Panc1 (cell line): ENCODE results near the gene TMEM39A. TPM values are rescaled to one million over a fixed set of nuclear protein-coding genes. Genes with fewer than 3 reads are reported as not detected.

Experiments
- ATAC-seq: fragments of 200-7000 bp; cut with Tn5 transposase; 2 replicates; pipeline ENCODE4 v1.9.1; 2020; ENCODE audit warnings: mild to moderate bottlenecking, moderate library complexity
- BruUV-seq: library from RNA; stranded (reverse); fragments of 400-500 nt; replicated peaks from 2 replicates; lab custom pipeline; 2021; lab: Mats Ljungman, UMichigan
- CTCF ChIA-PET: fragments of 300-600 bp; sonication (Branson Sonifier 250); formaldehyde crosslinking; loops from one replicate; lab custom pipeline; 2022; ENCODE audit warnings: antibody characterized with exemption; lab: Charles Lee
- POLR2A ChIA-PET: fragments of 300-600 bp; sonication (Branson Sonifier 250); formaldehyde crosslinking; loops from one replicate; lab custom pipeline; 2022; ENCODE audit warnings: antibody characterized with exemption; lab: Charles Lee
- DNase-seq: peaks from one replicate; pipeline ENCODE4 v3.0.0-alpha.2; 2010; ENCODE audit warnings: low read depth, low spot score
- H3K27ac ChIP-seq: 2 replicates; pipeline ENCODE4 v1.5.1; 2011; ENCODE audit warnings: mild to moderate bottlenecking, low read length, inconsistent platforms
- H3K27me3 ChIP-seq: fragments of 200-500 bp; sonication (Bioruptor generic); 2 replicates; pipeline ENCODE4 v1.6.0; 2014; ENCODE audit warnings: low read length, inconsistent platforms; ENCODE audit not compliant: control insufficient read depth, insufficient read depth
- H3K36me3 ChIP-seq: fragments of 200-500 bp; sonication (Bioruptor generic); 2 replicates; pipeline ENCODE4 v1.5.1; 2014; ENCODE audit warnings: inconsistent platforms, mild to moderate bottlenecking, low read length, moderate library complexity; ENCODE audit not compliant: control insufficient read depth, insufficient read depth
- H3K4me1 ChIP-seq: 2 replicates; pipeline ENCODE4 v1.5.1; 2011; ENCODE audit warnings: inconsistent platforms, mild to moderate bottlenecking, low read length, moderate library complexity; ENCODE audit not compliant: control insufficient read depth, insufficient read depth
- H3K4me3 ChIP-seq, 2 experiments: 2 replicates each; pipeline ENCODE4 v1.5.1; 2011 to 2012; ENCODE audit warnings: low read depth in 2 of 2, low read length in 2 of 2, mild to moderate bottlenecking in 2 of 2, inconsistent platforms in 1 of 2, moderate library complexity in 1 of 2
- H3K9me3 ChIP-seq: fragments of 200-500 bp; sonication (Bioruptor generic); 2 replicates; pipeline ENCODE4 v1.5.1; 2014; ENCODE audit warnings: low read depth, mild to moderate bottlenecking, inconsistent platforms, low read length, moderate library complexity; ENCODE audit not compliant: control insufficient read depth, insufficient read depth
- POLR2AphosphoS5 ChIP-seq: IDR thresholded peaks from 2 replicates; pipeline ENCODE4 v1.6.1; 2012; ENCODE audit warnings: mild to moderate bottlenecking, low read depth, low read length, moderate library complexity
- SIN3A ChIP-seq: IDR thresholded peaks from 2 replicates; pipeline ENCODE4 v1.6.1; 2012; ENCODE audit warnings: low read depth, mild to moderate bottlenecking, low read length, moderate library complexity, borderline replicate concordance; ENCODE audit not compliant: insufficient read depth
- TCF7L2 ChIP-seq: IDR thresholded peaks from 2 replicates; pipeline ENCODE4 v1.6.1; 2011; ENCODE audit warnings: mild to moderate bottlenecking, low read depth, low read length, inconsistent platforms
- in situ Hi-C: cut with HindIII; loops from 2 replicates; pipeline ENCODE4 v1.10.0; 2016; ENCODE audit warnings: low sequenced_read_pairs, low pct_unique_long_range_greater_than_20kb
- intact Hi-C: fragments of 100-400 bp; cut with micrococcal nuclease; formaldehyde crosslinking; loops from one replicate; pipeline ENCODE4 v1.10.0; 2022; ENCODE audit not compliant: unreplicated experiment
- total RNA-seq: library from RNA; stranded (reverse); gene quantifications from one replicate; pipeline ENCODE4 v1.2.1, GENCODE V29; 2021; ENCODE audit not compliant: unreplicated experiment
- TF ChIP-seq, protein P1 (sequence below): fragments of 450-650 bp; IDR thresholded peaks from 2 replicates; pipeline ENCODE4 v1.5.1; 2017; ENCODE audit warnings: mild to moderate bottlenecking
- TF ChIP-seq, protein P2 (sequence below), 2 experiments: IDR thresholded peaks; 2 replicates each; pipeline ENCODE4 v1.6.1; 2011 to 2012; ENCODE audit warnings: low read depth in 2 of 2, control low read depth in 1 of 2, low read length in 1 of 2, mild to moderate bottlenecking in 1 of 2, moderate library complexity in 1 of 2; ENCODE audit not compliant: insufficient read depth in 1 of 2

TMEM39A gene
- total RNA-seq, 1 experiment from 2014 or later: 47.8 TPM

- intact Hi-C loops: loop anchor here (10.0 kb wide), 1 partner anchor 192 kb away; no protein-coding TSS in a partner anchor
- CTCF ChIA-PET: no interaction called here
- TF ChIP-seq, protein P1, sequence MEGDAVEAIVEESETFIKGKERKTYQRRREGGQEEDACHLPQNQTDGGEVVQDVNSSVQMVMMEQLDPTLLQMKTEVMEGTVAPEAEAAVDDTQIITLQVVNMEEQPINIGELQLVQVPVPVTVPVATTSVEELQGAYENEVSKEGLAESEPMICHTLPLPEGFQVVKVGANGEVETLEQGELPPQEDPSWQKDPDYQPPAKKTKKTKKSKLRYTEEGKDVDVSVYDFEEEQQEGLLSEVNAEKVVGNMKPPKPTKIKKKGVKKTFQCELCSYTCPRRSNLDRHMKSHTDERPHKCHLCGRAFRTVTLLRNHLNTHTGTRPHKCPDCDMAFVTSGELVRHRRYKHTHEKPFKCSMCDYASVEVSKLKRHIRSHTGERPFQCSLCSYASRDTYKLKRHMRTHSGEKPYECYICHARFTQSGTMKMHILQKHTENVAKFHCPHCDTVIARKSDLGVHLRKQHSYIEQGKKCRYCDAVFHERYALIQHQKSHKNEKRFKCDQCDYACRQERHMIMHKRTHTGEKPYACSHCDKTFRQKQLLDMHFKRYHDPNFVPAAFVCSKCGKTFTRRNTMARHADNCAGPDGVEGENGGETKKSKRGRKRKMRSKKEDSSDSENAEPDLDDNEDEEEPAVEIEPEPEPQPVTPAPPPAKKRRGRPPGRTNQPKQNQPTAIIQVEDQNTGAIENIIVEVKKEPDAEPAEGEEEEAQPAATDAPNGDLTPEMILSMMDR: no peak
Measured at GRCh38 chr3:119492810-119493209, 29.4 kb upstream of the TMEM39A start.

DNA sequence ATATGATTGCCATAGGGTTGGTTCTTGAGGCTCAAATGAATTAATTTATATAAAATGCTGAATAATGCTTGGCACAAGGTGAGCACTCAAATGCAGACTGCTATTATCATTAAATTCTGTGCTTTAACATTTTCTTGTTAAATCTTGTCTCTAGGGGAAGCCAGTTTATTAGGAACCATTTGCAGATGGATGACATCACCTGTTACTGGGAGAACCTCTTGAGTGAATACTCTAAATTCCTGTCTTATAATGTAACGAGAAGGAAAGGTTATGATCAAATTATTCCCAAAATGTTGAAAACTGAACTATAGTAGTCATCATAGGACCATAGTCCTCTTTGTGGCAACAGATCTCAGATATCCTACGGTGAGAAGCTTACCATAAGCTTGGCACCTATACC is 28.7 kb upstream of the TMEM39A start:
- no TSS peak for BruUV-seq
- POLR2A ChIA-PET: no interaction called here
- CTCF ChIA-PET: no interaction called here
- TF ChIP-seq, protein P1: no peak
- no peak for TF ChIP-seq TCF7L2
- no peak for TF ChIP-seq SIN3A
- TF ChIP-seq, protein P2, sequence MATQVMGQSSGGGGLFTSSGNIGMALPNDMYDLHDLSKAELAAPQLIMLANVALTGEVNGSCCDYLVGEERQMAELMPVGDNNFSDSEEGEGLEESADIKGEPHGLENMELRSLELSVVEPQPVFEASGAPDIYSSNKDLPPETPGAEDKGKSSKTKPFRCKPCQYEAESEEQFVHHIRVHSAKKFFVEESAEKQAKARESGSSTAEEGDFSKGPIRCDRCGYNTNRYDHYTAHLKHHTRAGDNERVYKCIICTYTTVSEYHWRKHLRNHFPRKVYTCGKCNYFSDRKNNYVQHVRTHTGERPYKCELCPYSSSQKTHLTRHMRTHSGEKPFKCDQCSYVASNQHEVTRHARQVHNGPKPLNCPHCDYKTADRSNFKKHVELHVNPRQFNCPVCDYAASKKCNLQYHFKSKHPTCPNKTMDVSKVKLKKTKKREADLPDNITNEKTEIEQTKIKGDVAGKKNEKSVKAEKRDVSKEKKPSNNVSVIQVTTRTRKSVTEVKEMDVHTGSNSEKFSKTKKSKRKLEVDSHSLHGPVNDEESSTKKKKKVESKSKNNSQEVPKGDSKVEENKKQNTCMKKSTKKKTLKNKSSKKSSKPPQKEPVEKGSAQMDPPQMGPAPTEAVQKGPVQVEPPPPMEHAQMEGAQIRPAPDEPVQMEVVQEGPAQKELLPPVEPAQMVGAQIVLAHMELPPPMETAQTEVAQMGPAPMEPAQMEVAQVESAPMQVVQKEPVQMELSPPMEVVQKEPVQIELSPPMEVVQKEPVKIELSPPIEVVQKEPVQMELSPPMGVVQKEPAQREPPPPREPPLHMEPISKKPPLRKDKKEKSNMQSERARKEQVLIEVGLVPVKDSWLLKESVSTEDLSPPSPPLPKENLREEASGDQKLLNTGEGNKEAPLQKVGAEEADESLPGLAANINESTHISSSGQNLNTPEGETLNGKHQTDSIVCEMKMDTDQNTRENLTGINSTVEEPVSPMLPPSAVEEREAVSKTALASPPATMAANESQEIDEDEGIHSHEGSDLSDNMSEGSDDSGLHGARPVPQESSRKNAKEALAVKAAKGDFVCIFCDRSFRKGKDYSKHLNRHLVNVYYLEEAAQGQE (IDR thresholded peaks at IDR 0.05; ENCODE audit: insufficient read depth in 1 of 2, low read depth in 2 of 2, low read length in 1 of 2): no peak
- TF ChIP-seq POLR2AphosphoS5: no peak
- no peak for DNase-seq
- Histone ChIP-seq H3K4me3 (no peak overlapping the region), H3K4me1 (no peaks in the 10 kb centered on the region; the same call in 1 of the 2 replicates), H3K27ac (no peak overlapping the region), H3K27me3 (no peaks in the 10 kb centered on the region), H3K9me3 (no peaks in the 10 kb centered on the region), H3K36me3 (no peaks in the 10 kb centered on the region)
- ATAC-seq: no peak
- in situ Hi-C loops: no loop called here
- intact Hi-C loops: loop anchor here (10.0 kb wide), 1 partner anchor 193 kb away; no protein-coding TSS in a partner anchor

More at GRCh38 chr3:119492810-119493209, 29.4 kb upstream of the TMEM39A start:
- H3K27ac ChIP-seq: no peak overlapping the region
- POLR2A ChIA-PET: no interaction called here
- no peak for ATAC-seq
- no peaks in the 10 kb centered on the region for H3K36me3 ChIP-seq
- H3K27me3 ChIP-seq: no peaks in the 10 kb centered on the region
- no peaks in the 10 kb centered on the region; the same call in 1 of the 2 replicates for H3K4me1 ChIP-seq
- in situ Hi-C loops: no loop called here
- DNase-seq: no peak
- H3K9me3 ChIP-seq: no peaks in the 10 kb centered on the region
- H3K4me3 ChIP-seq: no peak overlapping the region
- BruUV-seq: no TSS peak
